WTC11 (cell line): ENCODE measurements around the gene ADCY2. TPM values are rescaled to one million over a fixed set of nuclear protein-coding genes. Genes with fewer than 3 reads are reported as not detected.

Source experiments
- ATAC-seq: fragments of 200-7000 bp; cut with Tn5 transposase; 2 replicates; pipeline ENCODE4 v1.10.0; 2021; ENCODE audit warnings: mild to moderate bottlenecking, moderate library complexity
- CTCF ChIA-PET: fragments of 300-600 bp; sonication (Branson Sonifier 250); formaldehyde crosslinking; loops from one replicate; lab custom pipeline; 2021; ENCODE audit warnings: antibody characterized with exemption; lab: Charles Lee
- POLR2A ChIA-PET: fragments of 350-600 bp; sonication (Branson Sonifier 250); formaldehyde crosslinking; loops from one replicate; lab custom pipeline; 2021; ENCODE audit warnings: antibody characterized with exemption; lab: Charles Lee
- DNase-seq: peaks from one replicate; pipeline ENCODE4 v3.0.0; 2021; ENCODE audit warnings: low spot score
- H3K27ac Mint-ChIP-seq: 2 replicates; pipeline ENCODE4 v1.8.0; 2021; ENCODE audit warnings: mixed read lengths
- H3K27me3 Mint-ChIP-seq: 2 replicates; pipeline ENCODE4 v1.8.0; 2021; ENCODE audit warnings: low read depth, mild to moderate bottlenecking, moderate library complexity, mixed read lengths
- H3K36me3 Mint-ChIP-seq: 2 replicates; pipeline ENCODE4 v1.8.0; 2021; ENCODE audit warnings: mixed read lengths
- H3K4me1 Mint-ChIP-seq: 2 replicates; pipeline ENCODE4 v1.8.0; 2022; ENCODE audit warnings: mixed read lengths
- H3K4me3 Mint-ChIP-seq: 2 replicates; pipeline ENCODE4 v1.8.0; 2021; ENCODE audit warnings: mild to moderate bottlenecking, moderate library complexity, mixed read lengths
- H3K9me3 Mint-ChIP-seq: 2 replicates; pipeline ENCODE4 v1.8.0; 2021; ENCODE audit warnings: mixed read lengths
- AFF4 ChIP-seq: sonication (generic); formaldehyde crosslinking; IDR thresholded peaks from 2 replicates; pipeline ENCODE4 v1.8.1; 2023; ENCODE audit warnings: mild to moderate bottlenecking, missing genetic modification reagents, borderline replicate concordance
- ATF6 ChIP-seq: sonication (generic); formaldehyde crosslinking; IDR thresholded peaks from 2 replicates; pipeline ENCODE4 v1.8.1; 2023; ENCODE audit warnings: mild to moderate bottlenecking, missing genetic modification reagents
- CTCF ChIP-seq: fragments of 200-600 bp; IDR thresholded peaks from 2 replicates; pipeline ENCODE4 v1.8.0; 2022; ENCODE audit warnings: antibody characterized with exemption
- E2F1 ChIP-seq: sonication (generic); formaldehyde crosslinking; IDR thresholded peaks from 2 replicates; pipeline ENCODE4 v1.8.0; 2022; ENCODE audit warnings: mild to moderate bottlenecking, missing genetic modification reagents
- E2F4 ChIP-seq: sonication (generic); formaldehyde crosslinking; IDR thresholded peaks from 2 replicates; pipeline ENCODE4 v1.8.1; 2022; ENCODE audit warnings: low read depth, mild to moderate bottlenecking, moderate library complexity, missing genetic modification reagents, borderline replicate concordance
- ETV6 ChIP-seq: sonication (generic); formaldehyde crosslinking; IDR thresholded peaks from 2 replicates; pipeline ENCODE4 v1.8.1; 2022; ENCODE audit warnings: mild to moderate bottlenecking, missing genetic modification reagents
- FOXP1 ChIP-seq: sonication (generic); formaldehyde crosslinking; IDR thresholded peaks from 2 replicates; pipeline ENCODE4 v1.8.0; 2022; ENCODE audit warnings: missing genetic modification reagents, mild to moderate bottlenecking, moderate library complexity, borderline replicate concordance
- HMGXB4 ChIP-seq: sonication (generic); formaldehyde crosslinking; IDR thresholded peaks from 2 replicates; pipeline ENCODE4 v1.8.1; 2023; ENCODE audit warnings: mild to moderate bottlenecking, moderate library complexity, missing genetic modification reagents
- MYBL2 ChIP-seq: sonication (generic); formaldehyde crosslinking; IDR thresholded peaks from 2 replicates; pipeline ENCODE4 v1.8.1; 2023; ENCODE audit warnings: mild to moderate bottlenecking, moderate library complexity, missing genetic modification reagents
- OVOL2 ChIP-seq: fragments of 250-450 bp; sonication (Bioruptor Pico); IDR thresholded peaks from 2 replicates; pipeline ENCODE4 v1.9.0; 2021; ENCODE audit warnings: mild to moderate bottlenecking, borderline replicate concordance
- ZBTB21 ChIP-seq: sonication (generic); formaldehyde crosslinking; IDR thresholded peaks from 2 replicates; pipeline ENCODE4 v1.8.1; 2023; ENCODE audit warnings: mild to moderate bottlenecking, missing genetic modification reagents, borderline replicate concordance
- ZNF121 ChIP-seq: sonication (generic); formaldehyde crosslinking; IDR thresholded peaks from 2 replicates; pipeline ENCODE4 v1.8.0; 2023; ENCODE audit warnings: missing genetic modification reagents
- ZNF281 ChIP-seq: sonication (generic); formaldehyde crosslinking; IDR thresholded peaks from 2 replicates; pipeline ENCODE4 v1.8.0; 2023; ENCODE audit warnings: mild to moderate bottlenecking, missing genetic modification reagents
- ZNF317 ChIP-seq: sonication (generic); formaldehyde crosslinking; IDR thresholded peaks from 2 replicates; pipeline ENCODE4 v1.8.1; 2023; ENCODE audit warnings: low read depth, mild to moderate bottlenecking, moderate library complexity, missing genetic modification reagents, borderline replicate concordance
- ZNF425 ChIP-seq: fragments of 250-450 bp; sonication (Bioruptor Pico); conservative IDR thresholded peaks from 2 replicates; pipeline ENCODE4 v1.9.0; 2021; ENCODE audit warnings: mild to moderate bottlenecking
- total RNA-seq: library from RNA; stranded (reverse); gene quantifications from 3 replicates; pipeline ENCODE4 v1.2.3, GENCODE V29; 2021

ADCY2 gene
- total RNA-seq, 1 experiment from 2014 or later = 142 TPM

GRCh38 chr5:7828269-7828668, 432.3 kb downstream of the ADCY2 start:
- Mint-ChIP-seq H3K27me3 (peaks cover 4% of the 10 kb centered on the region), H3K27ac (no peak overlapping the region), H3K36me3 (peaks cover 29% of the 10 kb centered on the region), H3K4me1 (no peaks in the 10 kb centered on the region)
- CTCF ChIA-PET = interaction anchor here (1.1 kb wide), 1 partner anchor 22 kb away, joined by 6 read pairs; the partner anchor contains the start of gene CFAP90
- DNase-seq = no peak
- TF ChIP-seq HMGXB4 = no peak
- TF ChIP-seq ZNF281 = no peak
- TF ChIP-seq CTCF = no peak
- TF ChIP-seq ATF6 = no peak
- no peak for TF ChIP-seq ETV6
- TF ChIP-seq ZNF317 (CRISPR knock-in tag) = no peak
- no peak for TF ChIP-seq OVOL2 (CRISPR knock-in tag)
- TF ChIP-seq, all 79 proteins: peak for 0
- Mint-ChIP-seq H3K4me3 (no peak overlapping the region), H3K9me3 (no peaks in the 10 kb centered on the region)
- no peak for ATAC-seq
- POLR2A ChIA-PET = no interaction called here

GRCh38 chr5:7834982-7835381, 439.0 kb downstream of the ADCY2 start:
- no peaks in the 10 kb centered on the region for H3K9me3 Mint-ChIP-seq
- H3K4me3 Mint-ChIP-seq = no peak overlapping the region
- no peak for DNase-seq
- peaks cover 5% of the 10 kb centered on the region for H3K27me3 Mint-ChIP-seq
- ATAC-seq = no peak
- CTCF ChIA-PET = no interaction called here
- H3K36me3 Mint-ChIP-seq = no peaks in the 10 kb centered on the region
- H3K27ac Mint-ChIP-seq = no peak overlapping the region
- H3K4me1 Mint-ChIP-seq = no peaks in the 10 kb centered on the region
- POLR2A ChIA-PET = no interaction called here
- TF ChIP-seq MYBL2 = no peak
- no peak for TF ChIP-seq AFF4 (CRISPR knock-in tag)
- no peak for TF ChIP-seq E2F4 (CRISPR knock-in tag)
- no peak for TF ChIP-seq ZNF425
- TF ChIP-seq E2F1 (CRISPR knock-in tag) = no peak
- no peak for TF ChIP-seq FOXP1
- no peak for TF ChIP-seq ZNF121 (CRISPR knock-in tag)
- TF ChIP-seq ZBTB21 = no peak
